H1 (cell line): ENCODE data around the gene RSPO3. TPM values are rescaled to one million over a fixed set of nuclear protein-coding genes. Genes with fewer than 3 reads are reported as not detected.

Source experiments
- CTCF ChIA-PET: fragments of 300-600 bp; sonication (Branson Sonifier 250); formaldehyde crosslinking; loops from one replicate; lab custom pipeline; 2021; ENCODE audit not compliant: partially characterized antibody; lab: Charles Lee
- POLR2A ChIA-PET: fragments of 300-600 bp; sonication (Branson Sonifier 250); formaldehyde crosslinking; loops from one replicate; lab custom pipeline; 2021; ENCODE audit warnings: inconsistent platforms; ENCODE audit not compliant: partially characterized antibody; lab: Charles Lee
- DNase-seq, 2 experiments: peaks; one replicate each; pipeline versions ENCODE4 v3.0.0 to v3.0.0-alpha.2; 2010 to 2022; ENCODE audit warnings: low spot score in 2 of 2, low read depth in 1 of 2, mixed read lengths in 1 of 2
- FAIRE-seq: peaks from 2 replicates; lab custom pipeline; 2011; peaks lifted over from hg19 to GRCh38; lab: Jason Lieb, UNC
- H2AFZ ChIP-seq: 2 replicates; pipeline ENCODE4 v1.8.1; 2012; ENCODE audit warnings: low read length, inconsistent platforms
- H2AK5ac ChIP-seq: 2 replicates; pipeline ENCODE4 v1.6.1; 2013; ENCODE audit warnings: low read depth, low read length
- H2BK120ac ChIP-seq: replicated peaks from 2 replicates; pipeline ENCODE3; 2013; ENCODE audit warnings: low read depth, low read length, inconsistent platforms
- H2BK12ac ChIP-seq: 2 replicates; pipeline ENCODE4 v1.6.1; 2013; ENCODE audit warnings: low read depth, low read length
- H2BK15ac ChIP-seq: 2 replicates; pipeline ENCODE4 v1.6.1; 2013; ENCODE audit warnings: low read length
- H2BK20ac ChIP-seq: 2 replicates; pipeline ENCODE4 v1.6.1; 2013; ENCODE audit warnings: low read length
- H2BK5ac ChIP-seq: 2 replicates; pipeline ENCODE4 v1.6.1; 2013; ENCODE audit warnings: low read depth, low read length
- H3K14ac ChIP-seq: 2 replicates; pipeline ENCODE4 v1.6.1; 2013; ENCODE audit warnings: inconsistent platforms; ENCODE audit not compliant: insufficient read length
- H3K18ac ChIP-seq: 2 replicates; pipeline ENCODE4 v1.6.1; 2013; ENCODE audit warnings: low read length; ENCODE audit errors: extremely low read depth
- H3K23ac ChIP-seq: 2 replicates; pipeline ENCODE4 v1.6.1; 2013; ENCODE audit warnings: inconsistent platforms; ENCODE audit not compliant: insufficient read length
- H3K23me2 ChIP-seq: 2 replicates; pipeline ENCODE4 v1.6.1; 2013; ENCODE audit warnings: low read depth, low read length
- H3K27ac ChIP-seq: 2 replicates; pipeline ENCODE4 v1.6.1; 2011; ENCODE audit warnings: low read depth, low read length, inconsistent platforms
- H3K27me3 ChIP-seq, 4 experiments: replicated peaks in 1 of 4; 1 replicate in 1 of 4; 2 replicates in 3 of 4; pipeline versions ENCODE4 v1.6.1 to v1.8.1; 2011 to 2013; ENCODE audit warnings: low read length in 3 of 4, mild to moderate bottlenecking in 3 of 4, inconsistent platforms in 2 of 4, mixed read lengths in 2 of 4, moderate library complexity in 1 of 4; ENCODE audit not compliant: control insufficient read depth in 3 of 4, insufficient read depth in 3 of 4; ENCODE audit errors: extremely low read depth in 1 of 4
- H3K36me3 ChIP-seq, 4 experiments: 2 replicates each; pipeline versions ENCODE4 v1.6.1 to v1.8.1; 2011 to 2013; ENCODE audit warnings: mild to moderate bottlenecking in 4 of 4, low read length in 3 of 4, moderate library complexity in 2 of 4, control low read depth in 1 of 4, inconsistent platforms in 1 of 4; ENCODE audit not compliant: insufficient read depth in 4 of 4, control insufficient read depth in 2 of 4
- H3K4ac ChIP-seq: replicated peaks from 2 replicates; pipeline ENCODE3; 2013; ENCODE audit warnings: low read length, low read depth, mixed read lengths, inconsistent platforms; ENCODE audit not compliant: insufficient read length
- H3K4me1 ChIP-seq, 4 experiments: replicated peaks in 1 of 4; 1 replicate in 1 of 4; 2 replicates in 3 of 4; pipeline versions ENCODE4 v1.6.1 to v1.8.1; 2011 to 2013; ENCODE audit warnings: low read length in 3 of 4, inconsistent platforms in 2 of 4, mixed read lengths in 1 of 4; ENCODE audit not compliant: insufficient read depth in 4 of 4, control insufficient read depth in 3 of 4
- H3K4me2 ChIP-seq, 2 experiments: 2 replicates each; pipeline versions ENCODE4 v1.6.1 to v1.8.1; 2011 to 2013; ENCODE audit warnings: low read depth in 2 of 2, low read length in 2 of 2, control low read depth in 1 of 2, inconsistent platforms in 1 of 2, mild to moderate bottlenecking in 1 of 2; ENCODE audit not compliant: insufficient read depth in 1 of 2
- H3K4me3 ChIP-seq, 4 experiments: fragments of 200-600, 300-600 bp in 1 of 4; sonication (generic), shearing (Covaris generic), sonication (Bioruptor Twin) in 1 of 4; 2 replicates each; pipeline versions ENCODE4 v1.5.1 to v1.8.1; 2011 to 2016; ENCODE audit warnings: low read length in 4 of 4, low read depth in 3 of 4, control low read depth in 2 of 4, inconsistent platforms in 2 of 4, mild to moderate bottlenecking in 2 of 4, mixed read lengths in 1 of 4, moderate library complexity in 1 of 4; ENCODE audit not compliant: insufficient read depth in 2 of 4; ENCODE audit errors: extremely low read depth in 1 of 4
- H3K56ac ChIP-seq: replicated peaks from 2 replicates; pipeline ENCODE3; 2013; ENCODE audit warnings: low read depth, mild to moderate bottlenecking, mixed read lengths, low read length, inconsistent platforms; ENCODE audit not compliant: insufficient read length
- H3K79me1 ChIP-seq: 2 replicates; pipeline ENCODE4 v1.6.1; 2013; ENCODE audit warnings: low read depth, low read length, control low read depth
- H3K79me2 ChIP-seq, 2 experiments: 2 replicates each; pipeline versions ENCODE4 v1.6.1 to v1.8.1; 2012 to 2013; ENCODE audit warnings: low read length in 2 of 2, mild to moderate bottlenecking in 2 of 2, inconsistent platforms in 1 of 2; ENCODE audit not compliant: insufficient read depth in 2 of 2, control insufficient read depth in 1 of 2
- H3K9ac ChIP-seq, 4 experiments: replicated peaks in 1 of 4; 1 replicate in 1 of 4; 2 replicates in 3 of 4; pipeline versions ENCODE4 v1.6.1 to v1.8.1; 2011 to 2013; ENCODE audit warnings: low read depth in 3 of 4, low read length in 3 of 4, control low read depth in 2 of 4, mild to moderate bottlenecking in 2 of 4, moderate library complexity in 2 of 4, inconsistent platforms in 1 of 4; ENCODE audit errors: extremely low read depth in 1 of 4
- H3K9me3 ChIP-seq, 2 experiments: 2 replicates each; pipeline versions ENCODE4 v1.6.1 to v1.8.1; 2012 to 2013; ENCODE audit warnings: mild to moderate bottlenecking in 2 of 2, moderate library complexity in 2 of 2, control low read depth in 1 of 2, inconsistent platforms in 1 of 2, low read depth in 1 of 2, low read length in 1 of 2, mixed read lengths in 1 of 2; ENCODE audit not compliant: insufficient read depth in 2 of 2
- H4K20me1 ChIP-seq, 2 experiments: replicated peaks in 1 of 2; 2 replicates each; pipeline versions ENCODE3 to v1.8.1; 2011 to 2013; ENCODE audit warnings: inconsistent platforms in 2 of 2, low read length in 2 of 2, mild to moderate bottlenecking in 1 of 2; ENCODE audit not compliant: insufficient read depth in 2 of 2, control insufficient read depth in 1 of 2
- H4K5ac ChIP-seq: 2 replicates; pipeline ENCODE4 v1.6.1; 2013; ENCODE audit warnings: low read length, low read depth, mixed read lengths, inconsistent platforms; ENCODE audit not compliant: insufficient read length
- H4K8ac ChIP-seq: 2 replicates; pipeline ENCODE4 v1.8.0; 2013; ENCODE audit warnings: mild to moderate bottlenecking, moderate library complexity, low read length, inconsistent platforms; ENCODE audit not compliant: insufficient read depth; ENCODE audit errors: extremely low read depth
- H4K91ac ChIP-seq: replicated peaks from 2 replicates; pipeline ENCODE3; 2013; ENCODE audit warnings: low read length, mixed read lengths, inconsistent platforms; ENCODE audit not compliant: insufficient read length
- CBX8 ChIP-seq: fragments of 300-800, 300-1000 bp; sonication (generic); IDR thresholded peaks from 2 replicates; pipeline ENCODE4 v1.7.1; 2016; ENCODE audit warnings: low read depth, low read length, borderline replicate concordance
- CREB1 ChIP-seq: IDR thresholded peaks from 2 replicates; pipeline ENCODE4 v1.6.1; 2012; ENCODE audit warnings: inconsistent platforms
- CTBP2 ChIP-seq: IDR thresholded peaks from 2 replicates; pipeline ENCODE4 v1.7.0; 2011; ENCODE audit warnings: borderline replicate concordance, mild to moderate bottlenecking, moderate library complexity, mixed read lengths, low read length; ENCODE audit not compliant: insufficient read depth, insufficient read length
- EZH2 ChIP-seq: fragments of 200-600 bp; sonication (generic); IDR thresholded peaks from 2 replicates; pipeline ENCODE4 v1.7.1; 2012; ENCODE audit warnings: low read depth, mild to moderate bottlenecking, moderate library complexity, low read length, inconsistent platforms; ENCODE audit not compliant: severe bottlenecking
- HDAC2 ChIP-seq, 2 experiments: fragments of 300-600 bp in 1 of 2; sonication (generic) in 1 of 2; IDR thresholded peaks; 2 replicates each; pipeline ENCODE4 v1.6.1; 2011 to 2012; ENCODE audit warnings: low read depth in 2 of 2, low read length in 2 of 2, mild to moderate bottlenecking in 2 of 2, moderate library complexity in 2 of 2, borderline replicate concordance in 1 of 2, inconsistent platforms in 1 of 2
- NANOG ChIP-seq: IDR thresholded peaks from 2 replicates; pipeline ENCODE4 v1.6.1; 2011; ENCODE audit warnings: low read length, low read depth, mild to moderate bottlenecking, inconsistent platforms; ENCODE audit not compliant: insufficient read depth, poor library complexity, severe bottlenecking
- SAP30 ChIP-seq: fragments of 300-600 bp; sonication (generic); IDR thresholded peaks from 2 replicates; pipeline ENCODE4 v1.7.1; 2012; ENCODE audit warnings: low read length, moderate library complexity, mild to moderate bottlenecking, inconsistent platforms; ENCODE audit not compliant: insufficient read depth, insufficient replicate concordance
- SIRT6 ChIP-seq: IDR thresholded peaks from one replicate; pipeline ENCODE4 v1.7.1; 2012; ENCODE audit warnings: low read length, inconsistent platforms
- SP2 ChIP-seq: IDR thresholded peaks from 2 replicates; pipeline ENCODE4 v1.6.1; 2012; ENCODE audit warnings: mild to moderate bottlenecking, low read length, inconsistent platforms
- TCF12 ChIP-seq: IDR thresholded peaks from 2 replicates; pipeline ENCODE4 v1.6.1; 2011; ENCODE audit warnings: low read depth, mild to moderate bottlenecking, low read length
- polyA plus RNA-seq, 7 experiments: library from polyadenylated mRNA; depleted of rRNA in 3 of 7; stranded (reverse) in 5 of 7; unstranded in 2 of 7; fragments of >200 nt in 5 of 7; fragments of 200-250 nt in 2 of 7; gene quantifications; 1 replicate in 5 of 7; 2 replicates in 1 of 7; 4 replicates in 1 of 7; pipeline versions ENCODE4 v1.2.1 to v1.2.3, GENCODE V29; 2011 to 2013; ENCODE audit warnings: missing spikeins in 2 of 7, mixed read lengths in 2 of 7
- total RNA-seq: library from RNA; stranded (reverse); fragmentation: NEBNext Ultra II Directional; extraction: Animal tissue kit (Norgen Biotek cat#: 25700); gene quantifications from 2 replicates; pipeline ENCODE4 v1.2.1, GENCODE V29; 2021
- TF ChIP-seq, protein P1 (sequence below), 3 experiments: IDR thresholded peaks; 1 replicate in 2 of 3; 2 replicates in 1 of 3; pipeline versions ENCODE4 v1.5.1 to v1.6.1; 2011; ENCODE audit warnings: low read length in 3 of 3, mild to moderate bottlenecking in 3 of 3, inconsistent platforms in 2 of 3, low read depth in 1 of 3, moderate library complexity in 1 of 3; ENCODE audit not compliant: insufficient read depth in 1 of 3; ENCODE audit errors: control extremely low read depth in 1 of 3

RSPO3 gene
- total and polyA plus RNA-seq, 2 of the 8 experiments (the other 6 are each of a cell fraction or from before 2014, with no cell fraction given), result not detected

DNA sequence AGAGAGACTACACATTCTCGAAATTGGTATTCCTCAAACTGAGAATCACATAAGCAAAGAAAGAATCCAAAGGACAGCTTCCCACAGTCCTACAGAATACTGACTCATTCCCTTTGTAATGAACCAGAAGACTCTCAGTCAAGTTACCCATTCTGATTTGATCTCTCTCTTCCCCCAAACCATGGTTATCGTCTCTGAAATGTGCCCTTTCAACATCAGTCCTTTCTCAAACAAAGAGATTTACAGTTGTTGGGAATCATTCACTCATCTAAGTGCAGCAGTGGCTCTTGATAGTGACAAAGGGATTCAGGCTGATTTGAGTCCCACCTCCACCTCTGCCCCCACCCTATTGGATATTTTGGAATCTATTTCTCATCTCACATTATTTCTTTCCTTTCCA lies 15.0 kb upstream of the RSPO3 start (continued):
- no peak for TF ChIP-seq SAP30
- TF ChIP-seq, all 59 proteins: peak for 0

DNA sequence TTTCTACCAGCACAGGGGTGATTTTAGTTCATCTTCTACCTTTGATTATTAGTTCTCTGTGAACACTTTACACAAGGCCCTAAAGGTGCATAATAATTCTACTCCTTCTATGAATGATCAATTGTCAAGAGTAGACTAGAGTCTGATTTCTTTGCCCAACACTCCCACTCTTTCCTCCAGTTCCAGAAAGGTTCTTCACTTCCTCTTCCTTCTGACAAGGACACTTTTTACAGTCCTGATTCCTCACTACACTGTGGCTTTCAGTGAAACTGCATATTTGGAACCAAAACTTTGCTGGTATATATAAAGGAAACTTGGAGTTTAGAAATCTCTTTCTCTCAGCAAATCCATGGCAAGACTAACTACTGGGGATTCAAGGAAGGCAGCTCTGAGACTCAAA lies 10.6 kb upstream of the RSPO3 start:
- Histone ChIP-seq H2AK5ac (no peak overlapping the region), H3K23me2 (no peaks in the 10 kb centered on the region; the same call in 1 of the 2 replicates), H3K14ac (no peak overlapping the region), H3K79me1 (no peaks in the 10 kb centered on the region), H3K23ac (no peak overlapping the region), H4K8ac (no peak overlapping the region), H3K4me3 (no peak overlapping the region), H4K20me1 (no peaks in the 10 kb centered on the region), H3K18ac (no peak overlapping the region), H3K4ac (no peak overlapping the region), H3K27me3 (no peaks in the 10 kb centered on the region), H2BK20ac (no peak overlapping the region), H2AFZ (no peak overlapping the region), H2BK12ac (no peak overlapping the region), H3K56ac (no peak overlapping the region), H4K91ac (no peak overlapping the region), H2BK120ac (no peak overlapping the region), H2BK5ac (no peak overlapping the region), H3K36me3 (no peaks in the 10 kb centered on the region), H3K9ac (no peak overlapping the region), H2BK15ac (no peak overlapping the region), H3K9me3 (no peaks in the 10 kb centered on the region), H3K4me1 (no peaks in the 10 kb centered on the region), H4K5ac (no peak overlapping the region), H3K27ac (no peak overlapping the region), H3K79me2 (no peaks in the 10 kb centered on the region), H3K4me2 (no peak overlapping the region)
- no peak for FAIRE-seq
- ChIA-PET POLR2A (no interaction called here), CTCF (no interaction called here)
- no peak for DNase-seq
- no peak for TF ChIP-seq HDAC2 (IDR thresholded peaks at IDR 0.05; ENCODE audit: borderline replicate concordance in 1 of 2, low read depth in 2 of 2, low read length in 2 of 2)
- no peak for TF ChIP-seq CTBP2
- no peak for TF ChIP-seq TCF12
- no peak for TF ChIP-seq EZH2
- TF ChIP-seq SIRT6, result no peak
- TF ChIP-seq CREB1, result no peak
- TF ChIP-seq SP2, result no peak
- TF ChIP-seq, protein P1, sequence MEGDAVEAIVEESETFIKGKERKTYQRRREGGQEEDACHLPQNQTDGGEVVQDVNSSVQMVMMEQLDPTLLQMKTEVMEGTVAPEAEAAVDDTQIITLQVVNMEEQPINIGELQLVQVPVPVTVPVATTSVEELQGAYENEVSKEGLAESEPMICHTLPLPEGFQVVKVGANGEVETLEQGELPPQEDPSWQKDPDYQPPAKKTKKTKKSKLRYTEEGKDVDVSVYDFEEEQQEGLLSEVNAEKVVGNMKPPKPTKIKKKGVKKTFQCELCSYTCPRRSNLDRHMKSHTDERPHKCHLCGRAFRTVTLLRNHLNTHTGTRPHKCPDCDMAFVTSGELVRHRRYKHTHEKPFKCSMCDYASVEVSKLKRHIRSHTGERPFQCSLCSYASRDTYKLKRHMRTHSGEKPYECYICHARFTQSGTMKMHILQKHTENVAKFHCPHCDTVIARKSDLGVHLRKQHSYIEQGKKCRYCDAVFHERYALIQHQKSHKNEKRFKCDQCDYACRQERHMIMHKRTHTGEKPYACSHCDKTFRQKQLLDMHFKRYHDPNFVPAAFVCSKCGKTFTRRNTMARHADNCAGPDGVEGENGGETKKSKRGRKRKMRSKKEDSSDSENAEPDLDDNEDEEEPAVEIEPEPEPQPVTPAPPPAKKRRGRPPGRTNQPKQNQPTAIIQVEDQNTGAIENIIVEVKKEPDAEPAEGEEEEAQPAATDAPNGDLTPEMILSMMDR (IDR thresholded peaks at IDR 0.05; ENCODE audit: control extremely low read depth in 1 of 3, insufficient read depth in 1 of 3, low read depth in 1 of 3, low read length in 3 of 3), result no peak
- TF ChIP-seq CBX8, result no peak
- TF ChIP-seq NANOG, result no peak
